B cell (primary cell): ENCODE data around the gene ID1.

Experiments
- EZH2 ChIP-seq: IDR thresholded peaks from 2 replicates; pipeline ENCODE4 v1.6.1; 2012; ENCODE audit warnings: borderline replicate concordance, low read depth, mild to moderate bottlenecking, moderate library complexity, low read length; ENCODE audit not compliant: insufficient read depth, poor library complexity, severe bottlenecking
- TF ChIP-seq, protein P1 (sequence below): fragments of 200-600 bp; IDR thresholded peaks from one replicate; pipeline ENCODE4 v1.8.0; 2022; ENCODE audit warnings: antibody characterized with exemption, mild to moderate bottlenecking

DNA sequence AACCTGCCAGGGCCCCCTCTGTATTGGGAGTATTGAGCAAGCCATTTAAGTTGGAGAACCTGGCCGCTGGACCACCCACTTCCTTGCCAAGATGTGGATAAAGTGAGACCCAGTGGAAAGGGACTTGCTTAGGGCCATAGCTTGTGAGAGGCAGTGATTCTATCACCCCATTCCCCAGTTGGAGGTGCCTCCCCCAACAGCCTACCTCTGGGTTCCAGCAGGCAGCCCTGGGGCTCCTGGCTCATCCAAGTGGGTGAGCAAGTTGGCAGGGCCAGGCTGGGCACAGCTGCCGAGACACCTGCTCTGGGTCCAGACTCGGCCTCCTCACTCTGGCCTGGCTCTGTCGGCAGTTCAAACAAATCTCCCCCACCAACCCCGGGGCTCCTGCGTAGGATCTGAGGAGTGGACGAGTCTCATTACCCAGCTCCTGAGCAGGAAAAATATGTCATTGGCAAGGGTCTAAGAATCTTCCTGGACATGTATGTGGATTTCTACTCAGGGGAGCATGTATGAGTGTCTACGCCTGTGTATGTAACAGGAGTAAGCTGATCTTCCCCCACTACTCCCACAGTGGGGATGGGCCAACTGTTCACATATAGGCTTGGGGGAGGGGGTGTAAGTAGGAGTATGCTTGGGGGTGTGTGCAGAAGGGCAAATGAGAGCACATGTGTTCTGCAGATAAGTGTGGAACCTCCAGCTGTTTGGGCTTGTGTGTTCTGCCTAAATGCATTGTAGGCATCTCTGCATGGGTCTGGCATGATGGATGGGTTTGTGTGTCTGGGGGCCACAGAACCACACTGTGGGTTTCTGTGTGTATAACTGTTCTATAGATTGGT, 1.9 kb downstream of the ID1 start:
- TF ChIP-seq EZH2, result no peak
- TF ChIP-seq, protein P1, sequence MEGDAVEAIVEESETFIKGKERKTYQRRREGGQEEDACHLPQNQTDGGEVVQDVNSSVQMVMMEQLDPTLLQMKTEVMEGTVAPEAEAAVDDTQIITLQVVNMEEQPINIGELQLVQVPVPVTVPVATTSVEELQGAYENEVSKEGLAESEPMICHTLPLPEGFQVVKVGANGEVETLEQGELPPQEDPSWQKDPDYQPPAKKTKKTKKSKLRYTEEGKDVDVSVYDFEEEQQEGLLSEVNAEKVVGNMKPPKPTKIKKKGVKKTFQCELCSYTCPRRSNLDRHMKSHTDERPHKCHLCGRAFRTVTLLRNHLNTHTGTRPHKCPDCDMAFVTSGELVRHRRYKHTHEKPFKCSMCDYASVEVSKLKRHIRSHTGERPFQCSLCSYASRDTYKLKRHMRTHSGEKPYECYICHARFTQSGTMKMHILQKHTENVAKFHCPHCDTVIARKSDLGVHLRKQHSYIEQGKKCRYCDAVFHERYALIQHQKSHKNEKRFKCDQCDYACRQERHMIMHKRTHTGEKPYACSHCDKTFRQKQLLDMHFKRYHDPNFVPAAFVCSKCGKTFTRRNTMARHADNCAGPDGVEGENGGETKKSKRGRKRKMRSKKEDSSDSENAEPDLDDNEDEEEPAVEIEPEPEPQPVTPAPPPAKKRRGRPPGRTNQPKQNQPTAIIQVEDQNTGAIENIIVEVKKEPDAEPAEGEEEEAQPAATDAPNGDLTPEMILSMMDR, result no peak
